Measurements from ENCODE around the gene TBX18.

DNA sequence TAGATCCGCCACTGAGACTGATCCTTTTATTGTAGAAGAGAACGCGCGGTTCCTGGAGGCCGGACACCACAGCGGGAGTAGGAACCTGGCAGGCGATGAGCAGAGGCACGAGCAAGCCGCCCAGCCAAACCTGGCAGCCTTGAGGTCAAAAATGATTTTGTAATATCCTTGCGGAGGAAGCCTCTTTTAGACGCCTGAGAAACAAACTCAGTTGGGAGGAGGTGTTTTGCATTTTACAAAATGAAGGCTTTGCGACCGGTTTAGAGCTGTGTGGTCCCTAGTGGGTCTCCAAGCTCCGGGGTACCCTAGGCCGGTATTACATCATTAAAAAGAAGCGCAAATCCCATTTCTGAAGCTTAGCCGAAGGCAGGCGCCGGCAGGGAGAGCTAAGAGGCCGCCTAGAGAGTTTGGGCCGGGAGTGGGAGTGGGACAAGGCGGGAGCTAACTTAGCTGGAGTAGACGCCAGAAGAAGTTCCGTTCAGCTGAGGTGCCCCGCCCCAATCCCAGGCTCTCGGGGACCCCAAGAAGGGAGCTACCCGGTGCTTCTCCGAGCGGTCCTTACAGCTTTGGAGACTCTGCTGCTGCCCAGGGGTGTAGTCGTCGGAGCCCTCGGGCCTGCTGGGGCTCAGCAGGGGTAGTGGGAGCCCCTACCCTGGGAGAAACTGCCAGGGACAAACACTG is 1.9 kb upstream of the TBX18 start:
- TF ChIP-seq, protein P1, sequence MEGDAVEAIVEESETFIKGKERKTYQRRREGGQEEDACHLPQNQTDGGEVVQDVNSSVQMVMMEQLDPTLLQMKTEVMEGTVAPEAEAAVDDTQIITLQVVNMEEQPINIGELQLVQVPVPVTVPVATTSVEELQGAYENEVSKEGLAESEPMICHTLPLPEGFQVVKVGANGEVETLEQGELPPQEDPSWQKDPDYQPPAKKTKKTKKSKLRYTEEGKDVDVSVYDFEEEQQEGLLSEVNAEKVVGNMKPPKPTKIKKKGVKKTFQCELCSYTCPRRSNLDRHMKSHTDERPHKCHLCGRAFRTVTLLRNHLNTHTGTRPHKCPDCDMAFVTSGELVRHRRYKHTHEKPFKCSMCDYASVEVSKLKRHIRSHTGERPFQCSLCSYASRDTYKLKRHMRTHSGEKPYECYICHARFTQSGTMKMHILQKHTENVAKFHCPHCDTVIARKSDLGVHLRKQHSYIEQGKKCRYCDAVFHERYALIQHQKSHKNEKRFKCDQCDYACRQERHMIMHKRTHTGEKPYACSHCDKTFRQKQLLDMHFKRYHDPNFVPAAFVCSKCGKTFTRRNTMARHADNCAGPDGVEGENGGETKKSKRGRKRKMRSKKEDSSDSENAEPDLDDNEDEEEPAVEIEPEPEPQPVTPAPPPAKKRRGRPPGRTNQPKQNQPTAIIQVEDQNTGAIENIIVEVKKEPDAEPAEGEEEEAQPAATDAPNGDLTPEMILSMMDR (IDR thresholded peaks at IDR 0.05): no peak
- TF ChIP-seq POLR2A (IDR thresholded peaks at IDR 0.05): no peak

All from breast epithelium (tissue), 3 donors.